C4-2B (cell line): Measurements from ENCODE around the gene PRKCA.

ENCODE experiments used
- H3K27ac ChIP-seq: fragments of 450-650 bp; 2 replicates; pipeline ENCODE4 v1.5.1; 2017
- ZFX ChIP-seq: fragments of 450-650 bp; IDR thresholded peaks from 2 replicates; pipeline ENCODE4 v1.6.1; 2017
- TF ChIP-seq, protein P1 (sequence below): fragments of 450-650 bp; conservative IDR thresholded peaks from 2 replicates; pipeline ENCODE4 v1.5.1; 2017; ENCODE audit warnings: mild to moderate bottlenecking

Gene PRKCA

DNA sequence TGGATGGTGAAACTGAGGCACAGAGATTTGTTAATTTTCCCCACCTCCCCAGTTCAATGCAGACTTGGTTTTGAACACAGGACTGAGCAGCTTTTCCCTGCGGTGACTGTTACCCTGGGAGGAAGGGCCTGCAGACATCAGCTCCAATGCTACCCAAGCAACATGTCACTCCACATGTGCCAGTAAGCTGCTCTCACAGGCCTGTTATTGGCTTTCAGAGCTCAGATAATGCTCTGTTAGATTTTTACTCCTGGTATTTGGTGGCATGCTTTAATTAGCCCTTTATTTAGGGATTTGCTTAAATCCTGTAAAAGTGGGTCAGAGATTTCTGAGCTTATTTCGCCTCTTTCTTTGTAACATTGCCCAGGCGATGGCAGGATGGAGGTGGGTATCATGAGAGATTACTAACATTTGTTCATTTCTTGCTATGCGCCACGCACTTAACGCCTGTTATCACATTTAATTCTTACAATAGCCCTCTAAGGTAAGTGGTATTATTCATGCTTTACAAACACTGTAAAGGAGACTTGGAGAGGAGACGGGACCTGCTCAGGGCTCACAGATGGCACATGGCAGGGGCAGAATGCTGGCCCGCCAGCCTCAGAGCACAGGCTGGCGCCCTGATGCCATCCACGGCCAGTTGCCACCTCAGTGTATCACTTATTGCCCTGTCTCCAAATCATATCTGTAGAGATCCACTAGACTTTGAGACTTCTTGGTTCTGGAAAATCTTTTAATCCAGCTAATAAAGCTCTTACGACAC lies 448.5 kb downstream of the PRKCA start:
- no peak overlapping the region for H3K27ac ChIP-seq
- TF ChIP-seq, protein P1, sequence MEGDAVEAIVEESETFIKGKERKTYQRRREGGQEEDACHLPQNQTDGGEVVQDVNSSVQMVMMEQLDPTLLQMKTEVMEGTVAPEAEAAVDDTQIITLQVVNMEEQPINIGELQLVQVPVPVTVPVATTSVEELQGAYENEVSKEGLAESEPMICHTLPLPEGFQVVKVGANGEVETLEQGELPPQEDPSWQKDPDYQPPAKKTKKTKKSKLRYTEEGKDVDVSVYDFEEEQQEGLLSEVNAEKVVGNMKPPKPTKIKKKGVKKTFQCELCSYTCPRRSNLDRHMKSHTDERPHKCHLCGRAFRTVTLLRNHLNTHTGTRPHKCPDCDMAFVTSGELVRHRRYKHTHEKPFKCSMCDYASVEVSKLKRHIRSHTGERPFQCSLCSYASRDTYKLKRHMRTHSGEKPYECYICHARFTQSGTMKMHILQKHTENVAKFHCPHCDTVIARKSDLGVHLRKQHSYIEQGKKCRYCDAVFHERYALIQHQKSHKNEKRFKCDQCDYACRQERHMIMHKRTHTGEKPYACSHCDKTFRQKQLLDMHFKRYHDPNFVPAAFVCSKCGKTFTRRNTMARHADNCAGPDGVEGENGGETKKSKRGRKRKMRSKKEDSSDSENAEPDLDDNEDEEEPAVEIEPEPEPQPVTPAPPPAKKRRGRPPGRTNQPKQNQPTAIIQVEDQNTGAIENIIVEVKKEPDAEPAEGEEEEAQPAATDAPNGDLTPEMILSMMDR, result no peak
- no peak for TF ChIP-seq ZFX

DNA sequence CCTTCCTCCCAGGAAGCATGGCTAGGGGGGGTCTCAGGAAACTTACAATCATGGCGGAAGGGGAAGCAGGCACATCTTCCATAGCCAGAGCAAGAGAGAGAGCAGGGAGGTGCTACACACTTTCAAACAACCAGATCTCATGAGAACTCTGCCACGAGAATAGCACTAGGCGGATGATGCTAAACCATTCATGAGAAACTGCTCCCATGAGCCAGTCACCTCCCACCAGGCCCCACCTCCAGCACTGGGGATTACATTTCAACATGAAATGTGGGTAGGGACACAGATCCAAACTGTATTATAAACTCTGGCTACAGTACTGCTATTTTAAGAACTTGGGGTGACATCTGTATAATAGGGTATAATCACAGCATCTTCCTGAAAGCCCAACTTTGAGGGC lies 449.4 kb downstream of the PRKCA start:
- H3K27ac ChIP-seq, result no peak overlapping the region
- TF ChIP-seq, protein P1, result no peak
- TF ChIP-seq ZFX, result no peak

DNA sequence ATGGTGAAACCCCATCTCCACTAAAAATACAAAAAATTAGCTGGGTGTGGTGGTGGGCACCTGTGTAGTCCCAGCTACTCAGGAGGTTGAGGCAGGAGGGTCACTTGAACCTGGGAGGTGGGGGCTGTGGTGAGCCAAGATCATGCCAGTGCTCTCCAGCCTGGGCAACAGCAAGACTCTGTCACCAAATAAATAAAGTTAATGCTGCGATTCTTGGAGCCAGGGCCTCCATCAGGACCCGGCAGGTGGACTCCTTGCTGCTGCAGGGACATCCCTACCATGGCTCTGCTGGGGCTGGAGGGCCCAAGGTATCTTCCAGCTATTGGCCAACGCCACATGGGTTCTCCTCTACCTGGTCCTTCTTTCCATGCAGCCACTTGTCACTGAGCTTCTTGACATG lies 450.0 kb downstream of the PRKCA start:
- TF ChIP-seq ZFX, result no peak
- TF ChIP-seq, protein P1, result no peak
- H3K27ac ChIP-seq, result no peak overlapping the region

DNA sequence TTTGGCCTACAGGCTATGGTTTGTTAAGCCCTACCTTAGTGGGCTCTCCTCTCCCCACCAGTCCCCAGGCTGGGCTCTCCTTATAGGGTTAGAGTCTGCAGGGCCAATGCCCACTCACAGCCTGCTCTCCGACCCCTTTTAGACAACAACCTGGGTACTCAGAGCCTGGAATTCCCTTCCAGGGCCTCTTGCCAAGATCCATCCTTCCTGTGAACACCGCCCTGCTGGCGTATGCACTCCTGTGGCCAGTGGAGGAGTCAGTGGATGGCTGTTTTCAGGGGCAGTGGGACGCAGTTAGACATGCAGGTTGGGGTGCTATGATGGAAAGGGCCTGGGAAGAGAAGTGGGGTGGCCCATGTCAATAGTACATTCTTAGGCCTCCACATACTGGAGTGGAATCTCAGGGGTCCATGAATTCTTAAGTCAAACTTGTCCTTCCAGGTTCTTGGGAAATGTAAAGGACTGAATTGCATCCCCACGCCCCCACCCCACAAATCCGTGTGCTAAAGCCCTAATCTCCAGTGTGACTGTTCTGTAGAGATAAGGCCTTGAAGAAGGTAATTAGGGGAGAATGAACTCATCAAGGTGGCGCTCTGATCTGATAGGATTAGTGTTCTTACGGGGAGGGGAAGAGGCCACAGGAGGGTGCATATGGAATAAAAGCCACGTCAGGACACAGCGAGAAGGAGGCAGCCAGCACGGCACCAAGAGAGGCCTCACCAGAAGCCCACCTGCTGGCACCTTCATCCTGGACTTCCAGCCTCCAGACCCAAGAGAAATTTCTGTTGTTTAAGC lies 450.9 kb downstream of the PRKCA start:
- TF ChIP-seq ZFX, result no peak
- TF ChIP-seq, protein P1, result no peak

DNA sequence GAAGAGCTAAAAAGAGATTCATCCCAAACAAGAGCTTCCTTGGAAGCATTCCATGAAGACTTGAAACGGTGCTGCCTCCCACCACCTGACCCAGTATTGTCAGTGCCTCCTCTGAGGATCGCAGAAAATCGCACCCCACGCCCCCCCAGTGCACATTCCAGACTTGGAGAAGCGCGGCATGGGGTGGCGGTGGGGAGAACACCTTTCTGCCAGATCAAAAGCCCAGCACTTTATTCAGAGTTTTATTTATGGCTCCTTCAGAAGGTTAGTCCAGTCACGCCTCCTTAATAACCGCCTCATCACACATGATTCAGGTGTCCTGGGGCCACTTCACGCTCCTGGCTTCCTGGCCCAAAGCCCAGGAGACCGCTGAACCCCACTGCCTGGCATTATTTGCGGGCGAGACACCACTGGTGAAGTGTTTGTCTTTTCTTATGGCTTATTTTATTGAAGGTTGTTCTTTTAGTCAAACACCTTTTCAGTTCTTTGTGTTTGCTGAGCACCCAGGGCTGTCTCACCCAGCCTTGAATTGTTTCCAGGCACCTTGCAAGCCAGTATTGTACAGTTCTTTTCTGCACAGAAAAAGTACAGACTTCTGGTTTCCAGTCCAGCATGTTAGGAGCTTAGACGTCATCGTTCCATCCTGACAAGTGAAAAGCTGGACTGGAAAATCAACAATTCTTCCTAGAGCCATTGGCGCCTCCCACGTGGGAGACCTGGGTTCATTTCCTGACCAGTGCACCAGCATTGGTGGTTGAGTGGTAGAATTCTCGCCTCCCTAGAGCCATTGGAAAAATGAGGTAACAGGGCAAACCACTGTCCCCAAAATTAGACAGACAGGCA lies 452.9 kb downstream of the PRKCA start:
- no peak for TF ChIP-seq ZFX
- no peak overlapping the region for H3K27ac ChIP-seq

More for the DNA sequence above, 450.9 kb downstream of the PRKCA start:
- no peak overlapping the region for H3K27ac ChIP-seq

DNA sequence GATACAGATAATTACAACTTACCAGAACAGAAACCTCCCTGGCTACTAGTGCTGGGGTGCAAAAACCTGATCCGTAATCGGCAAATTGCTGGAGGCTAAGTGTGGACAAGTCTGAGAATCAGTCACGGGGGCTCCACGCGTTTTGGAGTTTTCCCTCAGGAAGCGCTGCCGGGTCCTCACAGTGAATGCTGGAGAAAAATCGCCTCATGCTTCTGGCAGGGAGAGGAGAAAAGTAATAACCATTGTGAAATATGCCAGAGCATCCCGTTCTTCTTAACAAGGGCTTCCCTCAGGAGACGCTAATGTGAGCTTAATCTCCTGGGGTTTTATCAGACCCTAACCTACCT lies 453.5 kb downstream of the PRKCA start:
- H3K27ac ChIP-seq, result no peak overlapping the region
- TF ChIP-seq ZFX, result no peak
- TF ChIP-seq, protein P1, result no peak

DNA sequence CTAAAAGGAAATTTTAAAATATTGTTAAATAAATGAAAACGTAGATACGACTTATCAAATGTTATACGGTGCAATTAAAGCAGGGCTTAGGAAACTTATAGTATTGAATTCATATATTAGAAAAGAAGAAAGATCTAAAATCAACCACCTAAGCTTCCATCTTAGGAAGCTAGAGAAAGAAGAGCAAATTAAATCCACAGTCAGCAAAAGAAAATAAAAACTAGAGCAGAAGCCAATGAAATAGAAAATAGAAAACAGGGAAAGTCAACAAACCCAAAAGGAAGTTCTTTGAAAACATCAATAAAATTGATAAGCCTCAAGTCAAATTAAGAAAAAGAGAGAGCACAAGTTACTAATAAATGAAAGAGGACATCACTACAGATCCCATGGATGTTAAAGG lies 457.9 kb downstream of the PRKCA start:
- TF ChIP-seq, protein P1, result no peak
- TF ChIP-seq ZFX, result no peak
- H3K27ac ChIP-seq, result no peak overlapping the region
